H9 (cell line): ENCODE data around the gene ROR1. TPM values are rescaled to one million over a fixed set of nuclear protein-coding genes. Genes with fewer than 3 reads are reported as not detected.

Experiments used
- DNase-seq: peaks from one replicate; pipeline ENCODE4 v3.0.0-alpha.2; 2017
- H2AFZ ChIP-seq: one replicate; pipeline ENCODE4 v1.6.1; 2013; ENCODE audit warnings: mild to moderate bottlenecking, low read length, control low read depth, moderate library complexity
- H2AK5ac ChIP-seq: 2 replicates; pipeline ENCODE4 v1.6.1; 2013; ENCODE audit warnings: low read length, control low read depth, mixed read lengths; ENCODE audit not compliant: insufficient read length
- H2BK120ac ChIP-seq: one replicate; pipeline ENCODE4 v1.6.1; 2013; ENCODE audit warnings: low read depth, mild to moderate bottlenecking, low read length, control low read depth, inconsistent platforms; ENCODE audit not compliant: poor library complexity, severe bottlenecking
- H2BK12ac ChIP-seq: 2 replicates; pipeline ENCODE4 v1.6.1; 2013; ENCODE audit warnings: low read length, control low read depth, mixed read lengths, low read depth; ENCODE audit not compliant: insufficient read length
- H2BK15ac ChIP-seq: 2 replicates; pipeline ENCODE4 v1.6.1; 2013; ENCODE audit warnings: low read depth, low read length, control low read depth
- H2BK20ac ChIP-seq: one replicate; pipeline ENCODE4 v1.6.1; 2013; ENCODE audit warnings: low read depth, mild to moderate bottlenecking, low read length, control low read depth, inconsistent platforms; ENCODE audit not compliant: poor library complexity, severe bottlenecking
- H2BK5ac ChIP-seq: 2 replicates; pipeline ENCODE4 v1.6.1; 2013; ENCODE audit warnings: low read length, control low read depth, mixed read lengths; ENCODE audit not compliant: insufficient read length
- H3K14ac ChIP-seq: 2 replicates; pipeline ENCODE4 v1.6.1; 2013; ENCODE audit warnings: low read length, control low read depth; ENCODE audit not compliant: insufficient read depth
- H3K18ac ChIP-seq: 2 replicates; pipeline ENCODE4 v1.6.1; 2013; ENCODE audit warnings: low read depth, mild to moderate bottlenecking, mixed read lengths, low read length, control low read depth; ENCODE audit not compliant: insufficient read length
- H3K23ac ChIP-seq: 2 replicates; pipeline ENCODE4 v1.6.1; 2013; ENCODE audit warnings: low read length, control low read depth, mixed read lengths, low read depth; ENCODE audit not compliant: insufficient read length
- H3K23me2 ChIP-seq: 2 replicates; pipeline ENCODE4 v1.6.1; 2013; ENCODE audit warnings: low read depth, mild to moderate bottlenecking, mixed read lengths, low read length, control low read depth; ENCODE audit not compliant: insufficient read length, poor library complexity, severe bottlenecking
- H3K27ac ChIP-seq: 2 replicates; pipeline ENCODE4 v1.5.1; 2013; ENCODE audit warnings: low read length, control low read depth, mixed read lengths, low read depth; ENCODE audit not compliant: insufficient read length
- H3K27me3 ChIP-seq: 2 replicates; pipeline ENCODE4 v1.6.1; 2013; ENCODE audit warnings: low read length, control low read depth, inconsistent platforms; ENCODE audit not compliant: insufficient read depth
- H3K4ac ChIP-seq: 2 replicates; pipeline ENCODE4 v1.6.1; 2013; ENCODE audit warnings: low read depth, mild to moderate bottlenecking, control low read depth, inconsistent platforms, low read length, moderate library complexity
- H3K4me1 ChIP-seq: 2 replicates; pipeline ENCODE4 v1.6.1; 2013; ENCODE audit warnings: low read length, control low read depth, inconsistent platforms; ENCODE audit not compliant: insufficient read depth
- H3K4me2 ChIP-seq: 2 replicates; pipeline ENCODE4 v1.6.1; 2013; ENCODE audit warnings: low read length, control low read depth, mixed read lengths; ENCODE audit not compliant: insufficient read length, insufficient read depth
- H3K56ac ChIP-seq: 2 replicates; pipeline ENCODE4 v1.6.1; 2013; ENCODE audit warnings: low read depth, mild to moderate bottlenecking, mixed read lengths, low read length, control low read depth; ENCODE audit not compliant: insufficient read length
- H3K79me1 ChIP-seq: 2 replicates; pipeline ENCODE4 v1.6.1; 2013; ENCODE audit warnings: low read depth, mild to moderate bottlenecking, moderate library complexity, low read length, control low read depth, inconsistent platforms; ENCODE audit not compliant: insufficient read depth, poor library complexity, severe bottlenecking
- H3K79me2 ChIP-seq: 2 replicates; pipeline ENCODE4 v1.6.1; 2013; ENCODE audit warnings: low read length, control low read depth, inconsistent platforms; ENCODE audit not compliant: insufficient read depth
- H3K9ac ChIP-seq: 2 replicates; pipeline ENCODE4 v1.6.1; 2013; ENCODE audit warnings: low read length, control low read depth, mixed read lengths; ENCODE audit not compliant: insufficient read length; ENCODE audit errors: extremely low read depth
- H3K9me3 ChIP-seq: one replicate; pipeline ENCODE4 v1.6.1; 2013; ENCODE audit warnings: low read depth, low read length, inconsistent platforms; ENCODE audit not compliant: control insufficient read depth
- H3T11ph ChIP-seq: one replicate; pipeline ENCODE4 v1.6.1; 2013; ENCODE audit warnings: mild to moderate bottlenecking, low read length, control low read depth, inconsistent platforms
- H4K20me1 ChIP-seq: one replicate; pipeline ENCODE4 v1.6.1; 2013; ENCODE audit not compliant: control insufficient read depth, insufficient read length, insufficient read depth
- H4K5ac ChIP-seq: 2 replicates; pipeline ENCODE4 v1.6.1; 2013; ENCODE audit warnings: low read depth, mild to moderate bottlenecking, mixed read lengths, low read length, control low read depth; ENCODE audit not compliant: insufficient read length
- H4K8ac ChIP-seq: replicated peaks from 2 replicates; pipeline ENCODE4 v1.6.1; 2013; ENCODE audit warnings: low read length, control low read depth, mixed read lengths, low read depth; ENCODE audit not compliant: insufficient read length
- H4K91ac ChIP-seq: 2 replicates; pipeline ENCODE4 v1.6.1; 2013; ENCODE audit warnings: low read depth, mild to moderate bottlenecking, moderate library complexity, mixed read lengths, low read length, control low read depth; ENCODE audit not compliant: insufficient read length
- H3K27ac Mint-ChIP-seq, 3 experiments: 2 replicates in 2 of 3; 3 replicates in 1 of 3; pipeline ENCODE4 v1.8.0; 2020 to 2021; ENCODE audit warnings: mixed read lengths in 3 of 3, mild to moderate bottlenecking in 1 of 3, moderate library complexity in 1 of 3
- H3K27me3 Mint-ChIP-seq: 2 replicates; pipeline ENCODE4 v1.8.0; 2021; ENCODE audit warnings: low read depth, mild to moderate bottlenecking, moderate library complexity, mixed read lengths
- H3K36me3 Mint-ChIP-seq, 3 experiments: 2 replicates in 2 of 3; 3 replicates in 1 of 3; pipeline ENCODE4 v1.8.0; 2020 to 2021; ENCODE audit warnings: low read depth in 3 of 3, mixed read lengths in 3 of 3; ENCODE audit not compliant: insufficient read depth in 1 of 3
- H3K4me1 Mint-ChIP-seq, 2 experiments: 2 replicates each; pipeline ENCODE4 v1.8.0; 2020; ENCODE audit warnings: mixed read lengths in 2 of 2
- H3K4me3 Mint-ChIP-seq, 2 experiments: 2 replicates in 1 of 2; 3 replicates in 1 of 2; pipeline ENCODE4 v1.8.0; 2020 to 2021; ENCODE audit warnings: mild to moderate bottlenecking in 2 of 2, mixed read lengths in 2 of 2, moderate library complexity in 1 of 2
- H3K9me3 Mint-ChIP-seq, 2 experiments: 2 replicates in 1 of 2; 3 replicates in 1 of 2; pipeline ENCODE4 v1.8.0; 2020; ENCODE audit warnings: mild to moderate bottlenecking in 2 of 2, mixed read lengths in 2 of 2, moderate library complexity in 1 of 2
- CTCF ChIP-seq: fragments of 200-600 bp; sonication (generic); conservative IDR thresholded peaks from 3 replicates; pipeline ENCODE4 v1.8.0; 2021; ENCODE audit warnings: antibody characterized with exemption, mild to moderate bottlenecking
- WGBS: extraction: QIAGEN DNeasy Blood & Tissue Kit; methylation state at CpG from one replicate; pipeline ENCODE4 v1.1.7; 2013; ENCODE audit warnings: missing lambda C conversion rate, low lambda C conversion rate, mixed read lengths; ENCODE audit not compliant: insufficient read length; ENCODE audit errors: extremely low coverage; 5-methylcytosine and 5-hydroxymethylcytosine counted together
- total RNA-seq: library from RNA; stranded (reverse); gene quantifications from 2 replicates; pipeline ENCODE4 v1.2.1, GENCODE V29; 2021

ROR1 gene
- total RNA-seq, 1 experiment from 2014 or later = 75.9 TPM

- Histone ChIP-seq H2BK120ac (no peak overlapping the region), H2BK20ac (no peak overlapping the region), H4K8ac (no peak overlapping the region), H4K91ac (no peak overlapping the region), H2BK12ac (no peak overlapping the region), H3K56ac (no peak overlapping the region), H2BK15ac (no peak overlapping the region), H3K27me3 (no peaks in the 10 kb centered on the region), H4K5ac (no peak overlapping the region), H3K4me2 (no peak overlapping the region), H3K18ac (no peak overlapping the region), H3K9me3 (no peaks in the 10 kb centered on the region), H3K9ac (no peak overlapping the region), H3T11ph (no peak overlapping the region), H3K79me2 (no peaks in the 10 kb centered on the region; the same call in 1 of the 2 replicates), H3K4ac (no peak overlapping the region), H3K79me1 (no peaks in the 10 kb centered on the region), H2BK5ac (no peak overlapping the region), H3K27ac (no peak overlapping the region), H3K23me2 (no peaks in the 10 kb centered on the region), H3K14ac (no peak overlapping the region), H2AK5ac (no peak overlapping the region), H3K23ac (no peak overlapping the region), H3K4me1 (peaks cover 9% of the 10 kb centered on the region), H2AFZ (no peak overlapping the region), H4K20me1 (no peaks in the 10 kb centered on the region)
- Mint-ChIP-seq H3K27me3 (no peaks in the 10 kb centered on the region), H3K36me3 (peaks cover 17 to 28% (median 17%) of the 10 kb centered on the region in 3 experiments; a peak in 5 of 7 replicates), H3K4me3 (no peak overlapping the region), H3K4me1 (peaks cover 18 to 19% of the 10 kb centered on the region in 2 experiments), H3K9me3 (no peaks in the 10 kb centered on the region), H3K27ac (peak overlapping the region in 2 of 3 experiments; percentile 0 to 67; a peak in 1 of 7 replicates)
- no CpG with 5 or more reads among the region's 2 CpGs for WGBS
- no peak for DNase-seq
- TF ChIP-seq CTCF = no peak
Observed at GRCh38 chr1:64050601-64051000, 276.8 kb downstream of the ROR1 start.
